K562 (cell line): ENCODE data around the gene ATPAF2. TPM values are rescaled to one million over a fixed set of nuclear protein-coding genes. Genes with fewer than 3 reads are reported as not detected.

Experiments
- MAFG ChIP-seq: fragments of 450-650 bp; conservative IDR thresholded peaks from 2 replicates; pipeline ENCODE4 v1.6.1; 2016; ENCODE audit warnings: missing genetic modification characterization, missing compliant biosample characterization
- MCM5 ChIP-seq: fragments of 450-650 bp; IDR thresholded peaks from 2 replicates; pipeline ENCODE4 v1.6.1; 2016; ENCODE audit warnings: low read depth
- MYC ChIP-seq, 2 experiments: fragments of 250-450 bp in 1 of 2; sonication (Bioruptor Pico) in 1 of 2; IDR thresholded peaks; 2 replicates each; pipeline versions ENCODE4 v1.5.1 to v1.6.1; 2012 to 2021; ENCODE audit warnings: low read depth in 2 of 2, borderline replicate concordance in 1 of 2, improper control_type of control experiment in 1 of 2, low read length in 1 of 2, mild to moderate bottlenecking in 1 of 2, moderate library complexity in 1 of 2
- NR3C1 ChIP-seq: sonication (generic); formaldehyde crosslinking; IDR thresholded peaks from 2 replicates; pipeline ENCODE4 v1.8.1; 2022; ENCODE audit warnings: missing genetic modification reagents
- PHB2 ChIP-seq: fragments of 450-650 bp; IDR thresholded peaks from 2 replicates; pipeline ENCODE4 v1.6.1; 2017; ENCODE audit warnings: low read depth
- RBFOX2 ChIP-seq: fragments of 200-400 bp; formaldehyde crosslinking; IDR thresholded peaks from 2 replicates; pipeline ENCODE4 v1.6.1; 2017; ENCODE audit warnings: low read depth, mild to moderate bottlenecking, low read length, moderate library complexity
- RBM22 ChIP-seq: fragments of 200-400 bp; formaldehyde crosslinking; IDR thresholded peaks from 2 replicates; pipeline ENCODE4 v1.6.1; 2018; ENCODE audit warnings: low read length, low read depth; ENCODE audit not compliant: poor library complexity, severe bottlenecking
- RBM34 ChIP-seq: fragments of 200-400 bp; formaldehyde crosslinking; IDR thresholded peaks from 2 replicates; pipeline ENCODE4 v1.6.1; 2018; ENCODE audit warnings: low read length, borderline replicate concordance; ENCODE audit not compliant: insufficient read depth
- SETDB1 ChIP-seq: IDR thresholded peaks from one replicate; pipeline ENCODE4 v1.6.1; 2012; ENCODE audit warnings: low read length, control low read depth, inconsistent platforms
- SNRNP70 ChIP-seq: fragments of 200-400 bp; formaldehyde crosslinking; optimal IDR thresholded peaks from 2 replicates; pipeline ENCODE3; 2017; ENCODE audit warnings: low read depth, low read length
- polyA plus RNA-seq, 8 experiments: library from polyadenylated mRNA; depleted of rRNA in 4 of 8; stranded (reverse) in 5 of 8; unstranded in 3 of 8; fragments of >200 nt; fragmentation: Nextera tagmentation in 2 of 8; fragmentation: Illumina TruSeq in 1 of 8; extraction: Ambion mirVana in 2 of 8; extraction: Trizol in 1 of 8; gene quantifications; 2 replicates each; pipeline versions ENCODE4 v1.2.1 to v1.2.3, GENCODE V29; 2011 to 2014; ENCODE audit warnings: inconsistent platforms in 1 of 8, missing spikeins in 1 of 8
- total RNA-seq, 7 experiments: library from RNA; depleted of rRNA in 6 of 7; stranded (reverse); fragments of >200 nt in 6 of 7; fragmentation: Illumina TruSeq in 2 of 7; extraction: Trizol in 2 of 7; gene quantifications; 2 replicates each; pipeline versions ENCODE4 v1.2.1 to v1.2.3, GENCODE V29; 2011 to 2021; ENCODE audit warnings: low replicate concordance in 1 of 7
- TF ChIP-seq, protein P1 (sequence below): fragments of 450-650 bp; IDR thresholded peaks from 2 replicates; pipeline ENCODE4 v1.6.1; 2016; ENCODE audit warnings: mild to moderate bottlenecking, moderate library complexity
- TF ChIP-seq, protein P2 (sequence below): fragments of 250-450 bp; sonication (Bioruptor Pico); IDR thresholded peaks from 2 replicates; pipeline ENCODE4 v1.5.0; 2021; ENCODE audit warnings: mild to moderate bottlenecking, moderate library complexity

The ATPAF2 gene
- total and polyA plus RNA-seq, 9 of the 15 experiments (the other 6 are each of a cell fraction or from before 2014, with no cell fraction given): 2.1 to 19.2 (median 11.3) TPM

- TF ChIP-seq, protein P1, sequence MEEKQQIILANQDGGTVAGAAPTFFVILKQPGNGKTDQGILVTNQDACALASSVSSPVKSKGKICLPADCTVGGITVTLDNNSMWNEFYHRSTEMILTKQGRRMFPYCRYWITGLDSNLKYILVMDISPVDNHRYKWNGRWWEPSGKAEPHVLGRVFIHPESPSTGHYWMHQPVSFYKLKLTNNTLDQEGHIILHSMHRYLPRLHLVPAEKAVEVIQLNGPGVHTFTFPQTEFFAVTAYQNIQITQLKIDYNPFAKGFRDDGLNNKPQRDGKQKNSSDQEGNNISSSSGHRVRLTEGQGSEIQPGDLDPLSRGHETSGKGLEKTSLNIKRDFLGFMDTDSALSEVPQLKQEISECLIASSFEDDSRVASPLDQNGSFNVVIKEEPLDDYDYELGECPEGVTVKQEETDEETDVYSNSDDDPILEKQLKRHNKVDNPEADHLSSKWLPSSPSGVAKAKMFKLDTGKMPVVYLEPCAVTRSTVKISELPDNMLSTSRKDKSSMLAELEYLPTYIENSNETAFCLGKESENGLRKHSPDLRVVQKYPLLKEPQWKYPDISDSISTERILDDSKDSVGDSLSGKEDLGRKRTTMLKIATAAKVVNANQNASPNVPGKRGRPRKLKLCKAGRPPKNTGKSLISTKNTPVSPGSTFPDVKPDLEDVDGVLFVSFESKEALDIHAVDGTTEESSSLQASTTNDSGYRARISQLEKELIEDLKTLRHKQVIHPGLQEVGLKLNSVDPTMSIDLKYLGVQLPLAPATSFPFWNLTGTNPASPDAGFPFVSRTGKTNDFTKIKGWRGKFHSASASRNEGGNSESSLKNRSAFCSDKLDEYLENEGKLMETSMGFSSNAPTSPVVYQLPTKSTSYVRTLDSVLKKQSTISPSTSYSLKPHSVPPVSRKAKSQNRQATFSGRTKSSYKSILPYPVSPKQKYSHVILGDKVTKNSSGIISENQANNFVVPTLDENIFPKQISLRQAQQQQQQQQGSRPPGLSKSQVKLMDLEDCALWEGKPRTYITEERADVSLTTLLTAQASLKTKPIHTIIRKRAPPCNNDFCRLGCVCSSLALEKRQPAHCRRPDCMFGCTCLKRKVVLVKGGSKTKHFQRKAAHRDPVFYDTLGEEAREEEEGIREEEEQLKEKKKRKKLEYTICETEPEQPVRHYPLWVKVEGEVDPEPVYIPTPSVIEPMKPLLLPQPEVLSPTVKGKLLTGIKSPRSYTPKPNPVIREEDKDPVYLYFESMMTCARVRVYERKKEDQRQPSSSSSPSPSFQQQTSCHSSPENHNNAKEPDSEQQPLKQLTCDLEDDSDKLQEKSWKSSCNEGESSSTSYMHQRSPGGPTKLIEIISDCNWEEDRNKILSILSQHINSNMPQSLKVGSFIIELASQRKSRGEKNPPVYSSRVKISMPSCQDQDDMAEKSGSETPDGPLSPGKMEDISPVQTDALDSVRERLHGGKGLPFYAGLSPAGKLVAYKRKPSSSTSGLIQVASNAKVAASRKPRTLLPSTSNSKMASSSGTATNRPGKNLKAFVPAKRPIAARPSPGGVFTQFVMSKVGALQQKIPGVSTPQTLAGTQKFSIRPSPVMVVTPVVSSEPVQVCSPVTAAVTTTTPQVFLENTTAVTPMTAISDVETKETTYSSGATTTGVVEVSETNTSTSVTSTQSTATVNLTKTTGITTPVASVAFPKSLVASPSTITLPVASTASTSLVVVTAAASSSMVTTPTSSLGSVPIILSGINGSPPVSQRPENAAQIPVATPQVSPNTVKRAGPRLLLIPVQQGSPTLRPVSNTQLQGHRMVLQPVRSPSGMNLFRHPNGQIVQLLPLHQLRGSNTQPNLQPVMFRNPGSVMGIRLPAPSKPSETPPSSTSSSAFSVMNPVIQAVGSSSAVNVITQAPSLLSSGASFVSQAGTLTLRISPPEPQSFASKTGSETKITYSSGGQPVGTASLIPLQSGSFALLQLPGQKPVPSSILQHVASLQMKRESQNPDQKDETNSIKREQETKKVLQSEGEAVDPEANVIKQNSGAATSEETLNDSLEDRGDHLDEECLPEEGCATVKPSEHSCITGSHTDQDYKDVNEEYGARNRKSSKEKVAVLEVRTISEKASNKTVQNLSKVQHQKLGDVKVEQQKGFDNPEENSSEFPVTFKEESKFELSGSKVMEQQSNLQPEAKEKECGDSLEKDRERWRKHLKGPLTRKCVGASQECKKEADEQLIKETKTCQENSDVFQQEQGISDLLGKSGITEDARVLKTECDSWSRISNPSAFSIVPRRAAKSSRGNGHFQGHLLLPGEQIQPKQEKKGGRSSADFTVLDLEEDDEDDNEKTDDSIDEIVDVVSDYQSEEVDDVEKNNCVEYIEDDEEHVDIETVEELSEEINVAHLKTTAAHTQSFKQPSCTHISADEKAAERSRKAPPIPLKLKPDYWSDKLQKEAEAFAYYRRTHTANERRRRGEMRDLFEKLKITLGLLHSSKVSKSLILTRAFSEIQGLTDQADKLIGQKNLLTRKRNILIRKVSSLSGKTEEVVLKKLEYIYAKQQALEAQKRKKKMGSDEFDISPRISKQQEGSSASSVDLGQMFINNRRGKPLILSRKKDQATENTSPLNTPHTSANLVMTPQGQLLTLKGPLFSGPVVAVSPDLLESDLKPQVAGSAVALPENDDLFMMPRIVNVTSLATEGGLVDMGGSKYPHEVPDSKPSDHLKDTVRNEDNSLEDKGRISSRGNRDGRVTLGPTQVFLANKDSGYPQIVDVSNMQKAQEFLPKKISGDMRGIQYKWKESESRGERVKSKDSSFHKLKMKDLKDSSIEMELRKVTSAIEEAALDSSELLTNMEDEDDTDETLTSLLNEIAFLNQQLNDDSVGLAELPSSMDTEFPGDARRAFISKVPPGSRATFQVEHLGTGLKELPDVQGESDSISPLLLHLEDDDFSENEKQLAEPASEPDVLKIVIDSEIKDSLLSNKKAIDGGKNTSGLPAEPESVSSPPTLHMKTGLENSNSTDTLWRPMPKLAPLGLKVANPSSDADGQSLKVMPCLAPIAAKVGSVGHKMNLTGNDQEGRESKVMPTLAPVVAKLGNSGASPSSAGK: peak; percentile 43; the same call in 1 of the 2 replicates
- TF ChIP-seq RBM34 (no peak), PHB2 (no peak), NR3C1 (CRISPR knock-in tag) (no peak), MCM5 (no peak), MYC (IDR thresholded peaks at IDR 0.05; ENCODE audit: low read depth, low read length) (peak; percentile 95), MYC (CRISPR knock-in tag; IDR thresholded peaks at IDR 0.05; ENCODE audit: borderline replicate concordance, low read depth) (no peak; the same call in 1 of the 2 replicates), SNRNP70 (no peak), SETDB1 (no peak), RBM22 (peak; percentile 74), MAFG (tag) (no peak), RBFOX2 (peak; percentile 93)
- TF ChIP-seq, protein P2, sequence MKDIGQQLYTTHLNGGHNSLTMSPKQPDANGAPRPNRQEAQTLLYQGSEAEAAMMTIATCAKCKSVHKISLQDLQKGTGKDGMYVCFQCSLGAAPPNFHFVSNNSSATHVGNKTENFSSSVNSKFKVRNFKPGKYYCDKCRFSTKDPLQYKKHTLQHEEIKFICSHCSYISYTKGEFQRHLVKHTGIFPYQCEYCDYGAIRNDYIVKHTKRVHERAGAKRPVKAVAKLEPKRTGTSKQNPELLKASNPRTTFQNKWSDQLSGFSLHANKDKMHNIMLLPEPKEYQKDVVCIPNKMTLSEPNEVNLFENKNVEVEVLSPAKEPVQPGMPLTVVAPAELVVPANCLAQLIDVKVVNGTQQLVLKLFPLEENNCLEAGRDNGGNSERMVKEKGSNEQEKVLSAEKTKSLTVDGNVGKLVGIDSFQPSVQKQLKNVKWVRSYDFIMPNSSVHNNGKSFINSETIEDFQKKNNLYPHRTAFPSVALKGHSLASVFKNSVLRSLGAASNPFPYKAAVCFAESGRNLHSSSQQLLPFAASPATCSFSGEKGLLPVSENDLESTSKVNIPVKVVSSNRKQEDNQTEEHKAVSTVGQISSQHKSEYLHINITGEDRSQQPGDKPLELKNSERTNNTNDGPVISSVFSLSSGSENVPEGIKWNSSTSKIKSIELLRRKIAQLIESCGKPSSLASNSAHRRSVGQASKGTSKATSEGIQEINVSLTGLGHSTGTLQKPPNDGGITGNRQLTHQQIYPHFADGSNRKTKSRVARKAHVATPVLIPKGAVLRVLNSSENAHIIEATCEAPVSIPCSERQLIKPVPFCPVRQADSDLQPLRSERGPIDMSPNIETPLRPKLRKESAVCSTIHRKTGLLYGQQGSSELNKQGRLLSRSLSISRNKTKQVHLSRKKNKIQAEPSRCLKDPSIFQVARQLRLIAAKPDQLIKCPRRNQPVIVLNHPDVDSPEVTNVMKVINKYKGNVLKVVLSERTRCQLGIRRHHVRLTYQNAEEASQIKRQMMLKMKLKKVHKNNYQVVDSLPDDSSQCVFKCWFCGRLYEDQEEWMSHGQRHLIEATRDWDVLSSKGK (CRISPR knock-in tag): no peak
Observed at GRCh38 chr17:18087610-18088491, 48.9 kb upstream of the ATPAF2 start, which contains the start of gene DRG2 (continued).
